ENCODE data around the gene FOXC1. TPM values are rescaled to one million over a fixed set of nuclear protein-coding genes. Genes with fewer than 3 reads are reported as not detected.

Gene FOXC1
- total RNA-seq, 4 donors from 2014 or later: 8.7 to 19.7 (median 16.8) TPM

- no peak for DNase-seq (ENCODE audit: extremely low spot score)
- no peaks in the 10 kb centered on the region for H3K36me3 ChIP-seq
- H3K27me3 ChIP-seq: peaks cover 11 to 84% (median 43%) of the 10 kb centered on the region in 4 donors
- intact Hi-C loops (cut with DNase I): loop anchor here (5.0 kb wide), 1 partner anchor 1083 kb away; no protein-coding TSS in a partner anchor
- H3K9me3 ChIP-seq: no peaks in the 10 kb centered on the region
- 0% methylated on average over 31 of the region's 58 CpGs for WGBS
- peaks cover 23 to 74% (median 65%) of the 10 kb centered on the region in 4 donors for H3K4me1 ChIP-seq
- TF ChIP-seq POLR2AphosphoS5 (IDR thresholded peaks at IDR 0.05) (no peak), POLR2A (IDR thresholded peaks at IDR 0.05; ENCODE audit: low read depth) (no peak), CTCF (IDR thresholded peaks at IDR 0.05) (no peak), EP300 (IDR thresholded peaks at IDR 0.05) (no peak)
- H3K4me3 ChIP-seq: peak overlapping the region; percentile 67 to 88 (median 76)
- H3K27ac ChIP-seq (replicated peaks in 1 of 4): peak overlapping the region; percentile 90 to 98 (median 96)
Observed at GRCh38 chr6:1609041-1609647, 571 bp upstream of the FOXC1 start.

- Histone ChIP-seq H3K4me1 (peaks cover 9 to 74% (median 63%) of the 10 kb centered on the region in 4 donors), H3K27ac (replicated peaks in 1 of 4) (peak overlapping the region; percentile 90 to 98 (median 96)), H3K4me3 (peak overlapping the region; percentile 67 to 88 (median 76)), H3K27me3 (peaks cover 0 to 81% (median 33%) of the 10 kb centered on the region in 4 donors), H3K36me3 (no peaks in the 10 kb centered on the region), H3K9me3 (no peaks in the 10 kb centered on the region)
- 1% methylated on average over 32 of the region's 101 CpGs for WGBS
- intact Hi-C loops (cut with DNase I): no loop called here
- no peak for DNase-seq (ENCODE audit: extremely low spot score)
- TF ChIP-seq POLR2A (IDR thresholded peaks at IDR 0.05; ENCODE audit: low read depth): no peak
- TF ChIP-seq CTCF (IDR thresholded peaks at IDR 0.05): no peak
- TF ChIP-seq EP300 (IDR thresholded peaks at IDR 0.05): no peak
- no peak for TF ChIP-seq POLR2AphosphoS5 (IDR thresholded peaks at IDR 0.05)
Observed at GRCh38 chr6:1610497-1611321, 994 bp downstream of the FOXC1 start.

GRCh38 chr6:1611322-1611571 is 1.5 kb downstream of the FOXC1 start:
- Histone ChIP-seq H3K27ac (replicated peaks in 1 of 4) (peak overlapping the region; percentile 90 to 98 (median 96)), H3K4me3 (peak overlapping the region; percentile 67 to 88 (median 76)), H3K36me3 (no peaks in the 10 kb centered on the region), H3K4me1 (peaks cover 9 to 79% (median 62%) of the 10 kb centered on the region in 4 donors), H3K9me3 (no peaks in the 10 kb centered on the region), H3K27me3 (peaks cover 0 to 76% (median 28%) of the 10 kb centered on the region in 4 donors)
- WGBS: no CpG with 5 or more reads among the region's 38 CpGs
- DNase-seq (ENCODE audit: extremely low spot score): no peak
- TF ChIP-seq CTCF (IDR thresholded peaks at IDR 0.05): peak in 2 of 3 experiments; percentile 20 to 28
- no peak for TF ChIP-seq EP300 (IDR thresholded peaks at IDR 0.05)
- intact Hi-C loops (cut with DNase I): no loop called here

GRCh38 chr6:1611572-1612298 is 2.0 kb downstream of the FOXC1 start:
- Histone ChIP-seq H3K4me3 (peak overlapping the region; percentile 67 to 88 (median 76)), H3K27me3 (peaks cover 0 to 71% (median 23%) of the 10 kb centered on the region in 4 donors), H3K9me3 (no peaks in the 10 kb centered on the region), H3K4me1 (peaks cover 9 to 84% (median 63%) of the 10 kb centered on the region in 4 donors), H3K27ac (replicated peaks in 1 of 4) (peak overlapping the region; percentile 90 to 98 (median 96)), H3K36me3 (no peaks in the 10 kb centered on the region)
- WGBS: 12% methylated on average over 12 of the region's 71 CpGs
- intact Hi-C loops (cut with DNase I): no loop called here
- TF ChIP-seq EP300 (IDR thresholded peaks at IDR 0.05) (no peak), POLR2AphosphoS5 (IDR thresholded peaks at IDR 0.05) (peak in 1 of 2 donors; percentile 25)
- DNase-seq (ENCODE audit: extremely low spot score): no peak
